Fibroblast of lung (primary cell): Measurements from ENCODE around the gene KRTAP12-4.

Experiments
- EZH2 ChIP-seq: IDR thresholded peaks from 2 replicates; pipeline ENCODE4 v1.5.1; 2012; ENCODE audit warnings: low read length, control low read depth, mild to moderate bottlenecking; ENCODE audit errors: missing control alignments
- TF ChIP-seq, protein P1 (sequence below), 2 donors: IDR thresholded peaks in 1 of 2; conservative IDR thresholded peaks in 1 of 2; 1 replicate in 1 of 2; 2 replicates in 1 of 2; pipeline ENCODE4 v1.5.1; 2011 to 2012; ENCODE audit warnings: low read length in 2 of 2, control low read depth in 1 of 2, inconsistent platforms in 1 of 2, low read depth in 1 of 2, mild to moderate bottlenecking in 1 of 2

DNA sequence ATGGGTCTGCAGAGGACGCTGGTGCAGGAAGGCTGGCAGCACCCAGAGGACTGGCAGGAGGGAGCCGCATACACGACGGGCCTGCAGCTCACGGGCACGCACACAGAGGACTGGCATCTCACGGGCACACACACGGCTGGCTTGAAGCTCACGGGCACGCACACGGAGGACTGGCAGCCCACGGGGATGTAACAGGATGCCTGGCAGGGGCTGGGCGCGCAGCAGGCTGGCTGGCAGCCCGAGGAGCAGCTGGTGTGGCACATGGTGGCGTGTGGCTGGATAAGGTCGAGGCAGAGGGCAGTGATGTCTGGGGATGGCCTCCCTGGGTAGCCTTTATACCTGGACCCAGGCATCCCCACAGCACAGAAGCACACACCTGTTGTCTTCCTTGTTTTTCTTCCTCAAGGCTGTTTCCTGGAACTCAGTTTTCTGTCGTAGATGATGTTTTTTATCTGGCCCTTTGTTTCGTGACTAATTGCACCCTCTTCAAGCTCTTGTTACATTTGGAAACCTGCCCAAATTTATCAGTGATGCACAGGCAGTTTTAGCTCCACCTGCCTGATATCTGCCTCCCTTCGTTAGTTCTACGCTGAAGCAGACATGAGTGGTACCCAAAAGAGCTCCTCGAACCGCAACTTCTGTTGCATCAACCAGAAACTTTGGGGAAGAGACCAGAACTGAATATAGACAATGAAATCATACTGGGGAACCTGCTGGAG lies 27.6 kb upstream of the KRTAP12-4 start, which contains the start of gene KRTAP12-1:
- TF ChIP-seq, protein P1, sequence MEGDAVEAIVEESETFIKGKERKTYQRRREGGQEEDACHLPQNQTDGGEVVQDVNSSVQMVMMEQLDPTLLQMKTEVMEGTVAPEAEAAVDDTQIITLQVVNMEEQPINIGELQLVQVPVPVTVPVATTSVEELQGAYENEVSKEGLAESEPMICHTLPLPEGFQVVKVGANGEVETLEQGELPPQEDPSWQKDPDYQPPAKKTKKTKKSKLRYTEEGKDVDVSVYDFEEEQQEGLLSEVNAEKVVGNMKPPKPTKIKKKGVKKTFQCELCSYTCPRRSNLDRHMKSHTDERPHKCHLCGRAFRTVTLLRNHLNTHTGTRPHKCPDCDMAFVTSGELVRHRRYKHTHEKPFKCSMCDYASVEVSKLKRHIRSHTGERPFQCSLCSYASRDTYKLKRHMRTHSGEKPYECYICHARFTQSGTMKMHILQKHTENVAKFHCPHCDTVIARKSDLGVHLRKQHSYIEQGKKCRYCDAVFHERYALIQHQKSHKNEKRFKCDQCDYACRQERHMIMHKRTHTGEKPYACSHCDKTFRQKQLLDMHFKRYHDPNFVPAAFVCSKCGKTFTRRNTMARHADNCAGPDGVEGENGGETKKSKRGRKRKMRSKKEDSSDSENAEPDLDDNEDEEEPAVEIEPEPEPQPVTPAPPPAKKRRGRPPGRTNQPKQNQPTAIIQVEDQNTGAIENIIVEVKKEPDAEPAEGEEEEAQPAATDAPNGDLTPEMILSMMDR (conservative IDR thresholded peaks at IDR 0.05 in 1 of 2, IDR thresholded peaks at IDR 0.05 in 1 of 2; ENCODE audit: low read depth in 1 of 2, low read length in 2 of 2): no peak
- no peak for TF ChIP-seq EZH2
